ENCODE results near the gene NEU3.

GRCh38 chr11:74988541-74989259 lies at the start of gene NEU3:
- TF ChIP-seq PHF21A (CRISPR knock-in tag; IDR thresholded peaks at IDR 0.05), result peak; percentile 67
- TF ChIP-seq, protein P1, sequence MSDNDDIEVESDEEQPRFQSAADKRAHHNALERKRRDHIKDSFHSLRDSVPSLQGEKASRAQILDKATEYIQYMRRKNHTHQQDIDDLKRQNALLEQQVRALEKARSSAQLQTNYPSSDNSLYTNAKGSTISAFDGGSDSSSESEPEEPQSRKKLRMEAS (IDR thresholded peaks at IDR 0.05), result peak; percentile 48; the same call in 1 of the 2 replicates
- TF ChIP-seq, protein P2, sequence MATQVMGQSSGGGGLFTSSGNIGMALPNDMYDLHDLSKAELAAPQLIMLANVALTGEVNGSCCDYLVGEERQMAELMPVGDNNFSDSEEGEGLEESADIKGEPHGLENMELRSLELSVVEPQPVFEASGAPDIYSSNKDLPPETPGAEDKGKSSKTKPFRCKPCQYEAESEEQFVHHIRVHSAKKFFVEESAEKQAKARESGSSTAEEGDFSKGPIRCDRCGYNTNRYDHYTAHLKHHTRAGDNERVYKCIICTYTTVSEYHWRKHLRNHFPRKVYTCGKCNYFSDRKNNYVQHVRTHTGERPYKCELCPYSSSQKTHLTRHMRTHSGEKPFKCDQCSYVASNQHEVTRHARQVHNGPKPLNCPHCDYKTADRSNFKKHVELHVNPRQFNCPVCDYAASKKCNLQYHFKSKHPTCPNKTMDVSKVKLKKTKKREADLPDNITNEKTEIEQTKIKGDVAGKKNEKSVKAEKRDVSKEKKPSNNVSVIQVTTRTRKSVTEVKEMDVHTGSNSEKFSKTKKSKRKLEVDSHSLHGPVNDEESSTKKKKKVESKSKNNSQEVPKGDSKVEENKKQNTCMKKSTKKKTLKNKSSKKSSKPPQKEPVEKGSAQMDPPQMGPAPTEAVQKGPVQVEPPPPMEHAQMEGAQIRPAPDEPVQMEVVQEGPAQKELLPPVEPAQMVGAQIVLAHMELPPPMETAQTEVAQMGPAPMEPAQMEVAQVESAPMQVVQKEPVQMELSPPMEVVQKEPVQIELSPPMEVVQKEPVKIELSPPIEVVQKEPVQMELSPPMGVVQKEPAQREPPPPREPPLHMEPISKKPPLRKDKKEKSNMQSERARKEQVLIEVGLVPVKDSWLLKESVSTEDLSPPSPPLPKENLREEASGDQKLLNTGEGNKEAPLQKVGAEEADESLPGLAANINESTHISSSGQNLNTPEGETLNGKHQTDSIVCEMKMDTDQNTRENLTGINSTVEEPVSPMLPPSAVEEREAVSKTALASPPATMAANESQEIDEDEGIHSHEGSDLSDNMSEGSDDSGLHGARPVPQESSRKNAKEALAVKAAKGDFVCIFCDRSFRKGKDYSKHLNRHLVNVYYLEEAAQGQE (IDR thresholded peaks at IDR 0.05; ENCODE audit: borderline replicate concordance in 1 of 2, low read depth in 1 of 2, low read length in 2 of 2), result no peak
- no peak for TF ChIP-seq BATF2 (CRISPR knock-in tag; IDR thresholded peaks at IDR 0.05)
- TF ChIP-seq CREM (IDR thresholded peaks at IDR 0.05), result no peak
- TF ChIP-seq CREM (CRISPR knock-in tag; IDR thresholded peaks at IDR 0.05), result no peak
- no peak for TF ChIP-seq PAF1 (CRISPR knock-in tag; IDR thresholded peaks at IDR 0.05)
- TF ChIP-seq MIXL1 (CRISPR knock-in tag; IDR thresholded peaks at IDR 0.05), result 0 out of 2 replicates have a peak, but pooled peaks have one; percentile 3
- TF ChIP-seq ZNF841 (CRISPR knock-in tag; IDR thresholded peaks at IDR 0.05; ENCODE audit: borderline replicate concordance), result no peak
- TF ChIP-seq THAP11 (CRISPR knock-in tag; IDR thresholded peaks at IDR 0.05), result peak; percentile 75
- TF ChIP-seq, protein P3, sequence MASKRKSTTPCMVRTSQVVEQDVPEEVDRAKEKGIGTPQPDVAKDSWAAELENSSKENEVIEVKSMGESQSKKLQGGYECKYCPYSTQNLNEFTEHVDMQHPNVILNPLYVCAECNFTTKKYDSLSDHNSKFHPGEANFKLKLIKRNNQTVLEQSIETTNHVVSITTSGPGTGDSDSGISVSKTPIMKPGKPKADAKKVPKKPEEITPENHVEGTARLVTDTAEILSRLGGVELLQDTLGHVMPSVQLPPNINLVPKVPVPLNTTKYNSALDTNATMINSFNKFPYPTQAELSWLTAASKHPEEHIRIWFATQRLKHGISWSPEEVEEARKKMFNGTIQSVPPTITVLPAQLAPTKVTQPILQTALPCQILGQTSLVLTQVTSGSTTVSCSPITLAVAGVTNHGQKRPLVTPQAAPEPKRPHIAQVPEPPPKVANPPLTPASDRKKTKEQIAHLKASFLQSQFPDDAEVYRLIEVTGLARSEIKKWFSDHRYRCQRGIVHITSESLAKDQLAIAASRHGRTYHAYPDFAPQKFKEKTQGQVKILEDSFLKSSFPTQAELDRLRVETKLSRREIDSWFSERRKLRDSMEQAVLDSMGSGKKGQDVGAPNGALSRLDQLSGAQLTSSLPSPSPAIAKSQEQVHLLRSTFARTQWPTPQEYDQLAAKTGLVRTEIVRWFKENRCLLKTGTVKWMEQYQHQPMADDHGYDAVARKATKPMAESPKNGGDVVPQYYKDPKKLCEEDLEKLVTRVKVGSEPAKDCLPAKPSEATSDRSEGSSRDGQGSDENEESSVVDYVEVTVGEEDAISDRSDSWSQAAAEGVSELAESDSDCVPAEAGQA (IDR thresholded peaks at IDR 0.05; ENCODE audit: low read depth), result no peak
- TF ChIP-seq, protein P3 (CRISPR knock-in tag; IDR thresholded peaks at IDR 0.05; ENCODE audit: borderline replicate concordance), result no peak
